Astrocyte of the spinal cord (primary cell): ENCODE results near the gene CCL5.

ENCODE experiments used
- DNase-seq: peaks from one replicate; pipeline ENCODE4 v3.0.0; 2011; ENCODE audit warnings: low read depth, low spot score
- H3K4me3 ChIP-seq: 2 replicates; pipeline ENCODE4 v1.5.1; 2011; ENCODE audit warnings: low read depth, mild to moderate bottlenecking, low read length, moderate library complexity
- CTCF ChIP-seq: IDR thresholded peaks from 2 replicates; pipeline ENCODE4 v1.5.1; 2012; ENCODE audit warnings: low read depth, mild to moderate bottlenecking, low read length, inconsistent platforms
- in situ Hi-C: cut with HindIII; loops from 2 replicates; pipeline ENCODE4 v1.10.0; 2017; ENCODE audit warnings: low sequenced_read_pairs

The CCL5 gene

GRCh38 chr17:35915153-35915964 lies 35.2 kb upstream of the CCL5 start:
- DNase-seq: no peak
- no peak for TF ChIP-seq CTCF
- in situ Hi-C loops: no loop called here
- no peak overlapping the region for H3K4me3 ChIP-seq

GRCh38 chr17:35914354-35914753 lies 34.2 kb upstream of the CCL5 start:
- no peak for DNase-seq
- H3K4me3 ChIP-seq: no peak overlapping the region
- TF ChIP-seq CTCF: no peak
- in situ Hi-C loops: no loop called here

GRCh38 chr17:35913609-35914008 lies 33.4 kb upstream of the CCL5 start:
- H3K4me3 ChIP-seq: no peak overlapping the region
- no peak for TF ChIP-seq CTCF
- in situ Hi-C loops: no loop called here
- no peak for DNase-seq

- TF ChIP-seq CTCF: no peak
- no peak overlapping the region for H3K4me3 ChIP-seq
- in situ Hi-C loops: no loop called here
- no peak for DNase-seq
Measured at GRCh38 chr17:35912942-35913341, 32.8 kb upstream of the CCL5 start.

GRCh38 chr17:35912339-35912912 lies 32.3 kb upstream of the CCL5 start:
- in situ Hi-C loops: no loop called here
- H3K4me3 ChIP-seq: no peak overlapping the region

GRCh38 chr17:35909408-35909807 lies 29.2 kb upstream of the CCL5 start:
- no peak for TF ChIP-seq CTCF
- in situ Hi-C loops: no loop called here
- no peak for DNase-seq
- H3K4me3 ChIP-seq: no peak overlapping the region

More at GRCh38 chr17:35912339-35912912, 32.3 kb upstream of the CCL5 start:
- DNase-seq: no peak
- TF ChIP-seq CTCF: no peak
